SK-N-SH treated with all-trans-retinoic acid at 6 μM for 48 hours (cell line): ENCODE measurements around the gene ZBTB46.

ENCODE experiments used
- ATAC-seq: fragments of 200-7000 bp; cut with Tn5 transposase; 3 replicates; pipeline ENCODE4 v1.9.1; 2020; ENCODE audit warnings: mild to moderate bottlenecking, moderate library complexity
- ARNTL ChIP-seq: fragments of 450-650 bp; formaldehyde crosslinking; IDR thresholded peaks from 2 replicates; pipeline ENCODE4 v1.5.0; 2020; ENCODE audit warnings: low read depth, mild to moderate bottlenecking, moderate library complexity, borderline replicate concordance
- BACH2 ChIP-seq: fragments of 250-450 bp; sonication (Bioruptor Pico); IDR thresholded peaks from 2 replicates; pipeline ENCODE4 v1.9.0; 2021; ENCODE audit warnings: mild to moderate bottlenecking, borderline replicate concordance
- CSDC2 ChIP-seq: fragments of 250-450 bp; sonication (Bioruptor Pico); IDR thresholded peaks from 2 replicates; pipeline ENCODE4 v1.5.0; 2020; ENCODE audit warnings: mild to moderate bottlenecking, moderate library complexity
- CSRNP3 ChIP-seq: fragments of 250-450 bp; sonication (Bioruptor Pico); IDR thresholded peaks from 2 replicates; pipeline ENCODE4 v1.5.1; 2021; ENCODE audit warnings: mild to moderate bottlenecking, moderate library complexity
- ESRRG ChIP-seq: fragments of 250-450 bp; sonication (Bioruptor Pico); IDR thresholded peaks from 2 replicates; pipeline ENCODE4 v1.6.1; 2021; ENCODE audit warnings: mild to moderate bottlenecking
- GLIS3 ChIP-seq: fragments of 250-450 bp; sonication (Bioruptor Pico); IDR thresholded peaks from 2 replicates; pipeline ENCODE4 v1.5.0; 2020; ENCODE audit warnings: mild to moderate bottlenecking, moderate library complexity
- ISL1 ChIP-seq: fragments of 250-450 bp; sonication (Bioruptor Pico); IDR thresholded peaks from 2 replicates; pipeline ENCODE4 v2.1.2; 2022; ENCODE audit warnings: mild to moderate bottlenecking, moderate library complexity
- OSR1 ChIP-seq: fragments of 250-450 bp; sonication (Bioruptor Pico); IDR thresholded peaks from 2 replicates; pipeline ENCODE4 v1.8.0; 2022; ENCODE audit warnings: moderate library complexity, mild to moderate bottlenecking, inconsistent platforms
- RARB ChIP-seq: fragments of 250-450 bp; sonication (Bioruptor Pico); IDR thresholded peaks from 2 replicates; pipeline ENCODE4 v1.8.0; 2021; ENCODE audit warnings: mild to moderate bottlenecking, moderate library complexity
- SNAI2 ChIP-seq: fragments of 250-450 bp; sonication (Bioruptor Pico); IDR thresholded peaks from 2 replicates; pipeline ENCODE4 v1.5.0; 2020; ENCODE audit warnings: mild to moderate bottlenecking, moderate library complexity
- TCF4 ChIP-seq: fragments of 250-450 bp; sonication (Bioruptor Pico); IDR thresholded peaks from 2 replicates; pipeline ENCODE4 v1.8.0; 2021; ENCODE audit warnings: mild to moderate bottlenecking, moderate library complexity, borderline replicate concordance
- TOX ChIP-seq: fragments of 250-450 bp; sonication (Bioruptor Pico); IDR thresholded peaks from 2 replicates; pipeline ENCODE4 v1.8.0; 2021; ENCODE audit warnings: mild to moderate bottlenecking, moderate library complexity, borderline replicate concordance
- TSHZ2 ChIP-seq: fragments of 250-450 bp; sonication (Bioruptor Pico); IDR thresholded peaks from 2 replicates; pipeline ENCODE4 v1.5.0; 2020; ENCODE audit warnings: mild to moderate bottlenecking, moderate library complexity
- ZC3H10 ChIP-seq: fragments of 250-450 bp; sonication (Bioruptor Pico); IDR thresholded peaks from 2 replicates; pipeline ENCODE4 v1.5.1; 2021; ENCODE audit warnings: mild to moderate bottlenecking, moderate library complexity
- ZFP3 ChIP-seq: fragments of 250-450 bp; sonication (Bioruptor Pico); IDR thresholded peaks from 2 replicates; pipeline ENCODE4 v1.5.0; 2020; ENCODE audit warnings: mild to moderate bottlenecking, moderate library complexity
- ZFP30 ChIP-seq: fragments of 450-650 bp; formaldehyde crosslinking; IDR thresholded peaks from 2 replicates; pipeline ENCODE4 v1.5.0; 2022; ENCODE audit warnings: mild to moderate bottlenecking, moderate library complexity
- ZNF565 ChIP-seq: fragments of 450-650 bp; formaldehyde crosslinking; conservative IDR thresholded peaks from 2 replicates; pipeline ENCODE4 v1.5.0; 2020; ENCODE audit warnings: low read depth, mild to moderate bottlenecking, moderate library complexity
- ZNF70 ChIP-seq: fragments of 450-650 bp; formaldehyde crosslinking; IDR thresholded peaks from 2 replicates; pipeline ENCODE4 v1.5.0; 2020; ENCODE audit warnings: mild to moderate bottlenecking, moderate library complexity
- ZNF8 ChIP-seq: fragments of 450-650 bp; formaldehyde crosslinking; IDR thresholded peaks from 2 replicates; pipeline ENCODE4 v1.5.0; 2020; ENCODE audit warnings: mild to moderate bottlenecking, moderate library complexity
- TF ChIP-seq, protein P1 (sequence below): fragments of 250-450 bp; sonication (Bioruptor Pico); IDR thresholded peaks from 2 replicates; pipeline ENCODE4 v1.8.0; 2021; ENCODE audit warnings: low read depth, mild to moderate bottlenecking, moderate library complexity, borderline replicate concordance
- TF ChIP-seq, protein P2 (sequence below): fragments of 250-450 bp; sonication (Bioruptor Pico); IDR thresholded peaks from 2 replicates; pipeline ENCODE4 v1.8.0; 2020; ENCODE audit warnings: mild to moderate bottlenecking, moderate library complexity, borderline replicate concordance
- TF ChIP-seq, protein P3 (sequence below): fragments of 250-450 bp; sonication (Bioruptor Pico); IDR thresholded peaks from 2 replicates; pipeline ENCODE4 v1.5.1; 2020; ENCODE audit warnings: low read depth, mild to moderate bottlenecking, moderate library complexity

ZBTB46 gene

GRCh38 chr20:63696628-63697356 lies 134.3 kb downstream of the ZBTB46 start, which contains the start of gene TNFRSF6B:
TSS of gene TNFRSF6B (plus strand) at chr20:63696652. CDS start at chr20:63696768, 116 bp downstream.
- TF ChIP-seq SNAI2 (CRISPR knock-in tag) (no peak), ZFP3 (no peak), TOX (CRISPR knock-in tag) (no peak), ZNF70 (CRISPR knock-in tag) (no peak), TSHZ2 (no peak), BACH2 (CRISPR knock-in tag) (no peak), RARB (no peak), TCF4 (no peak), CSRNP3 (CRISPR knock-in tag) (no peak), OSR1 (CRISPR knock-in tag) (no peak), ARNTL (CRISPR knock-in tag) (no peak), ISL1 (CRISPR knock-in tag) (no peak), CSDC2 (CRISPR knock-in tag) (no peak), ZNF565 (CRISPR knock-in tag) (no peak), ESRRG (no peak), ZNF8 (CRISPR knock-in tag) (no peak)
- TF ChIP-seq, protein P1, sequence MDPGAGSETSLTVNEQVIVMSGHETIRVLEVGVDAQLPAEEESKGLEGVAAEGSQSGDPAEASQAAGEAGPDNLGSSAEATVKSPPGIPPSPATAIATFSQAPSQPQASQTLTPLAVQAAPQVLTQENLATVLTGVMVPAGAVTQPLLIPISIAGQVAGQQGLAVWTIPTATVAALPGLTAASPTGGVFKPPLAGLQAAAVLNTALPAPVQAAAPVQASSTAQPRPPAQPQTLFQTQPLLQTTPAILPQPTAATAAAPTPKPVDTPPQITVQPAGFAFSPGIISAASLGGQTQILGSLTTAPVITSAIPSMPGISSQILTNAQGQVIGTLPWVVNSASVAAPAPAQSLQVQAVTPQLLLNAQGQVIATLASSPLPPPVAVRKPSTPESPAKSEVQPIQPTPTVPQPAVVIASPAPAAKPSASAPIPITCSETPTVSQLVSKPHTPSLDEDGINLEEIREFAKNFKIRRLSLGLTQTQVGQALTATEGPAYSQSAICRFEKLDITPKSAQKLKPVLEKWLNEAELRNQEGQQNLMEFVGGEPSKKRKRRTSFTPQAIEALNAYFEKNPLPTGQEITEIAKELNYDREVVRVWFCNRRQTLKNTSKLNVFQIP (CRISPR knock-in tag), result no peak
- TF ChIP-seq, protein P2, sequence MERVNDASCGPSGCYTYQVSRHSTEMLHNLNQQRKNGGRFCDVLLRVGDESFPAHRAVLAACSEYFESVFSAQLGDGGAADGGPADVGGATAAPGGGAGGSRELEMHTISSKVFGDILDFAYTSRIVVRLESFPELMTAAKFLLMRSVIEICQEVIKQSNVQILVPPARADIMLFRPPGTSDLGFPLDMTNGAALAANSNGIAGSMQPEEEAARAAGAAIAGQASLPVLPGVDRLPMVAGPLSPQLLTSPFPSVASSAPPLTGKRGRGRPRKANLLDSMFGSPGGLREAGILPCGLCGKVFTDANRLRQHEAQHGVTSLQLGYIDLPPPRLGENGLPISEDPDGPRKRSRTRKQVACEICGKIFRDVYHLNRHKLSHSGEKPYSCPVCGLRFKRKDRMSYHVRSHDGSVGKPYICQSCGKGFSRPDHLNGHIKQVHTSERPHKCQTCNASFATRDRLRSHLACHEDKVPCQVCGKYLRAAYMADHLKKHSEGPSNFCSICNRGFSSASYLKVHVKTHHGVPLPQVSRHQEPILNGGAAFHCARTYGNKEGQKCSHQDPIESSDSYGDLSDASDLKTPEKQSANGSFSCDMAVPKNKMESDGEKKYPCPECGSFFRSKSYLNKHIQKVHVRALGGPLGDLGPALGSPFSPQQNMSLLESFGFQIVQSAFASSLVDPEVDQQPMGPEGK (CRISPR knock-in tag), result no peak
- peak; percentile 2 for ATAC-seq

- peak; percentile 3 for ATAC-seq
- TF ChIP-seq ZNF70 (CRISPR knock-in tag) (no peak), BACH2 (CRISPR knock-in tag) (no peak), RARB (no peak), TOX (CRISPR knock-in tag) (no peak), ARNTL (CRISPR knock-in tag) (no peak), SNAI2 (CRISPR knock-in tag) (no peak), CSRNP3 (CRISPR knock-in tag) (no peak), ZNF8 (CRISPR knock-in tag) (no peak), TSHZ2 (no peak), ZFP30 (CRISPR knock-in tag) (no peak), ISL1 (CRISPR knock-in tag) (no peak), ZFP3 (no peak), ESRRG (no peak), ZC3H10 (CRISPR knock-in tag) (no peak), GLIS3 (CRISPR knock-in tag) (no peak)
- TF ChIP-seq, protein P1 (CRISPR knock-in tag), result no peak
- TF ChIP-seq, protein P3, sequence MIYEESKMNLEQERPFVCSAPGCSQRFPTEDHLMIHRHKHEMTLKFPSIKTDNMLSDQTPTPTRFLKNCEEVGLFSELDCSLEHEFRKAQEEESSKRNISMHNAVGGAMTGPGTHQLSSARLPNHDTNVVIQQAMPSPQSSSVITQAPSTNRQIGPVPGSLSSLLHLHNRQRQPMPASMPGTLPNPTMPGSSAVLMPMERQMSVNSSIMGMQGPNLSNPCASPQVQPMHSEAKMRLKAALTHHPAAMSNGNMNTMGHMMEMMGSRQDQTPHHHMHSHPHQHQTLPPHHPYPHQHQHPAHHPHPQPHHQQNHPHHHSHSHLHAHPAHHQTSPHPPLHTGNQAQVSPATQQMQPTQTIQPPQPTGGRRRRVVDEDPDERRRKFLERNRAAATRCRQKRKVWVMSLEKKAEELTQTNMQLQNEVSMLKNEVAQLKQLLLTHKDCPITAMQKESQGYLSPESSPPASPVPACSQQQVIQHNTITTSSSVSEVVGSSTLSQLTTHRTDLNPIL (CRISPR knock-in tag), result no peak
Measured at GRCh38 chr20:63696306-63696627, 134.8 kb downstream of the ZBTB46 start.
